ENCODE data around the gene KCNA4.
"Not testable (repeated sequence)": the region's sequence is repeated elsewhere in the genome, so short reads cannot be mapped to it uniquely, and the experiment has no call there.

Gene KCNA4

GRCh38 chr11:30000986-30001750 is 15.7 kb downstream of the KCNA4 start:
- TF ChIP-seq, protein P1, sequence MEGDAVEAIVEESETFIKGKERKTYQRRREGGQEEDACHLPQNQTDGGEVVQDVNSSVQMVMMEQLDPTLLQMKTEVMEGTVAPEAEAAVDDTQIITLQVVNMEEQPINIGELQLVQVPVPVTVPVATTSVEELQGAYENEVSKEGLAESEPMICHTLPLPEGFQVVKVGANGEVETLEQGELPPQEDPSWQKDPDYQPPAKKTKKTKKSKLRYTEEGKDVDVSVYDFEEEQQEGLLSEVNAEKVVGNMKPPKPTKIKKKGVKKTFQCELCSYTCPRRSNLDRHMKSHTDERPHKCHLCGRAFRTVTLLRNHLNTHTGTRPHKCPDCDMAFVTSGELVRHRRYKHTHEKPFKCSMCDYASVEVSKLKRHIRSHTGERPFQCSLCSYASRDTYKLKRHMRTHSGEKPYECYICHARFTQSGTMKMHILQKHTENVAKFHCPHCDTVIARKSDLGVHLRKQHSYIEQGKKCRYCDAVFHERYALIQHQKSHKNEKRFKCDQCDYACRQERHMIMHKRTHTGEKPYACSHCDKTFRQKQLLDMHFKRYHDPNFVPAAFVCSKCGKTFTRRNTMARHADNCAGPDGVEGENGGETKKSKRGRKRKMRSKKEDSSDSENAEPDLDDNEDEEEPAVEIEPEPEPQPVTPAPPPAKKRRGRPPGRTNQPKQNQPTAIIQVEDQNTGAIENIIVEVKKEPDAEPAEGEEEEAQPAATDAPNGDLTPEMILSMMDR (IDR thresholded peaks at IDR 0.05; ENCODE audit: extremely low read depth, insufficient read depth, missing control alignments) = no peak
- no peak for DNase-seq (ENCODE audit: low spot score)
- in situ Hi-C loops (cut with MboI; ENCODE audit: low pct_unique_long_range_greater_than_20kb, low sequenced_read_pairs, unreplicated experiment) = no loop called here

DNA sequence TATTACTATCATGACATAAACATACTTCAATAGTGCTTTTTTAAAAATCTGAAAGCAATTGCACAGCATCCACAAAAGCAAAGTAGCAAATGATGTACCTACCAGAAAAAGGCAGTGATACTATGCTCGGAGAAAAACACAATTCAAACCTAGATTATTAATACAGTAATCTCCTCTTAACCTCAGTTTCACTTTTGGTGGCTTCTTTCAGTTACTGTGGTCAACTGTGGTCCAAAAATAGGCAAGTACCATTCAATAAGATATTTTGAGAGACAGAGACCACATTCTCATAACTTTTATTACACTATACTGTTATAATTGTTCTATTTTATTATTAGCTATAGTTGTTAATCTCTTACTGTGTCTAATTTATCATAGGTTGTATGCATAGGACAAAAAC is 20.8 kb downstream of the KCNA4 start:
- DNase-seq (ENCODE audit: low spot score) = no peak
- in situ Hi-C loops (cut with MboI; ENCODE audit: low pct_unique_long_range_greater_than_20kb, low sequenced_read_pairs, unreplicated experiment) = no loop called here
- TF ChIP-seq, protein P1 (IDR thresholded peaks at IDR 0.05; ENCODE audit: extremely low read depth, insufficient read depth, missing control alignments) = no peak

DNA sequence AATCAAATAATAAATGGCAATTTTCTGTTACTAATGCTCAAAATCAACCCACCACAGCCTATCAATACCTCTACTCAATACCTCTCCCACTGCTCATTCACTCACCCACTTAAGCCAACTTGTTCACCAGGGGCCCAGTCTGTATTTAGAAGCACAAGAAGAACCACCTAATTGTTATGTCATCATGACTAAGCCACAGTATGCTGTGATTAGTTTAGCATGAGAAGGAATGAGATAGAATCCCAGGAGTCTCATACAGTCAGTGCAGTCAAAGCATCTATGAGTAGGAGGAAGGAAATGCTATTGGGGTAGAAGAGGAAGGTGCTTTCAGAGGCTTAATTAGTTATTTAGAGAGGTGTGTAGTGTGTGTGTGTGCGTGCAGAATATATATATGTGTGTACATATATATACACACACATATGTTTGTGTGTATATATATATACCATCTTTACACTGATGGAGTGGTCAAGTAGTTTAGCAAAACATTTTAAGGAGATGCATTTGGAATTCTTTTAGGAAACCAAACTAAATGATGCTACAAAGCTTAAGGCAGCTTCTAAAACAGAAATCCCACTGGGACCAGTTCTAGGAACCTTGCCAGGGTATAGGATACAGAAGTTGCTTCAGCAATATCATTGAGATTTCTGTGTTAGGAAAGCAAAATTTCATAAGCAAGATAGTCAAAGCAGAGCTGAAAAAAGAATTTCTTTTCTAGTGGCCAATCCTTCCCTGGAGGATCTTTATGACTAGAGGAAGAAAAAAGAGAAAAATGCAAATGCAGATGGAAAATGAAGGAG is 27.5 kb downstream of the KCNA4 start:
- in situ Hi-C loops (cut with MboI; ENCODE audit: low pct_unique_long_range_greater_than_20kb, low sequenced_read_pairs, unreplicated experiment) = no loop called here
- DNase-seq (ENCODE audit: low spot score) = no peak
- TF ChIP-seq, protein P1 (IDR thresholded peaks at IDR 0.05; ENCODE audit: extremely low read depth, insufficient read depth, missing control alignments) = no peak

- TF ChIP-seq, protein P1 (IDR thresholded peaks at IDR 0.05; ENCODE audit: extremely low read depth, insufficient read depth, missing control alignments) = no peak
- in situ Hi-C loops (cut with MboI; ENCODE audit: low pct_unique_long_range_greater_than_20kb, low sequenced_read_pairs, unreplicated experiment) = no loop called here
- no peak for DNase-seq (ENCODE audit: low spot score)
These were observed 31.6 kb downstream of the KCNA4 start for GRCh38 chr11:29985248-29985647.

DNA sequence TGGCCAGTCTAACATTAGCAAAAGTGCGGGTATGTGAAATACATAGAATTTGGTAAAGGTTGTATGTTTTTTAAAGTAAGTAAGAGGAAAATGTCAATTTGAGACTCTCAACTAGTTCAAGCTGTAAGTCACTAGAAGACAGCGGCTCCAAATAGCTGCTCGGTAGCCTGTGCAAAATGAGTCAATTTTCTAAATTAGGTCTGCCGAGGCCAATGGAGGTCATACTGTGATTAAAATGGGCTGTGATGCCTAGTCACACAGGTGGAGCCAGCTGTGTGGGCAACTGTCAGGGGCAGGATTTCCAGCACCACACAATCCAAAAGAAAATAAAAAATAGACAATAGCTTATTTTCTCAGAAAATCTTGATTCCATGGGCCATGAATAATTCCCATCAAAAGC is 32.3 kb downstream of the KCNA4 start:
- TF ChIP-seq, protein P1 (IDR thresholded peaks at IDR 0.05; ENCODE audit: extremely low read depth, insufficient read depth, missing control alignments) = no peak
- DNase-seq (ENCODE audit: low spot score) = no peak
- in situ Hi-C loops (cut with MboI; ENCODE audit: low pct_unique_long_range_greater_than_20kb, low sequenced_read_pairs, unreplicated experiment) = no loop called here

DNA sequence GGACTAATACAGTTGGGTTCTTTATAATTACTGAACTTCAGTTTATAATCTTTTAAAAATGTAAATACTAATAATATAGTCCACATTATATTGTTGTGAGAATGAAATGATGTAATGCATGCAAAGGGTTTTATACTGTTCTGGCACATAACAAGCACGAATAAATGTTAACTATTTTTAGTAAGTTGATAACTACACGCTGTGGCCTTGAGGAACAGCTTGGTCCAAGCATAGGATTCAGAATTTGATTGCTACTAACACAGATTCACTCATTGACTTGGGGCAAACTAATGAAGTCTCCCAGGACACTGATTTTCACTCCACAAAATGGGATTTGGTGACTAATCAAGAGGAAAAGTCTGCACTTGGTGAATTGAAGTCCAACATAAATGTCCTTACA is 38.3 kb downstream of the KCNA4 start:
- no peak for DNase-seq (ENCODE audit: low spot score)
- in situ Hi-C loops (cut with MboI; ENCODE audit: low pct_unique_long_range_greater_than_20kb, low sequenced_read_pairs, unreplicated experiment) = no loop called here

GRCh38 chr11:29975580-29975979 is 41.2 kb downstream of the KCNA4 start:
- DNase-seq (ENCODE audit: low spot score); in situ Hi-C loops (cut with MboI; ENCODE audit: low pct_unique_long_range_greater_than_20kb, low sequenced_read_pairs, unreplicated experiment): not testable (repeated sequence)

More for the DNA sequence above, 38.3 kb downstream of the KCNA4 start:
- TF ChIP-seq, protein P1 (IDR thresholded peaks at IDR 0.05; ENCODE audit: extremely low read depth, insufficient read depth, missing control alignments) = no peak

Measured in GM13977 (cell line).